ENCODE data around the gene MAN2B2.

MAN2B2 gene

GRCh38 chr4:6550821-6551220 is 24.2 kb upstream of the MAN2B2 start:
- Mint-ChIP-seq H3K36me3 (ENCODE audit: low read depth) (no peaks in the 10 kb centered on the region), H3K4me3 (no peak overlapping the region), H3K9me3 (peaks cover 15% of the 10 kb centered on the region), H3K27ac (no peak overlapping the region), H3K27me3 (peaks cover 17% of the 10 kb centered on the region), H3K4me1 (ENCODE audit: low read depth) (no peaks in the 10 kb centered on the region)
- intact Hi-C loops (cut with micrococcal nuclease), result no loop called here

GRCh38 chr4:6551660-6552059 is 23.3 kb upstream of the MAN2B2 start:
- intact Hi-C loops (cut with micrococcal nuclease), result no loop called here
- Mint-ChIP-seq H3K4me1 (ENCODE audit: low read depth) (no peaks in the 10 kb centered on the region), H3K9me3 (peaks cover 15% of the 10 kb centered on the region), H3K36me3 (ENCODE audit: low read depth) (no peaks in the 10 kb centered on the region), H3K4me3 (no peak overlapping the region), H3K27ac (no peak overlapping the region), H3K27me3 (peaks cover 19% of the 10 kb centered on the region)

- H3K27me3 Mint-ChIP-seq, result peaks cover 27% of the 10 kb centered on the region
- no peaks in the 10 kb centered on the region for H3K4me1 Mint-ChIP-seq (ENCODE audit: low read depth)
These were observed 19.5 kb upstream of the MAN2B2 start for GRCh38 chr4:6555519-6555918.

DNA sequence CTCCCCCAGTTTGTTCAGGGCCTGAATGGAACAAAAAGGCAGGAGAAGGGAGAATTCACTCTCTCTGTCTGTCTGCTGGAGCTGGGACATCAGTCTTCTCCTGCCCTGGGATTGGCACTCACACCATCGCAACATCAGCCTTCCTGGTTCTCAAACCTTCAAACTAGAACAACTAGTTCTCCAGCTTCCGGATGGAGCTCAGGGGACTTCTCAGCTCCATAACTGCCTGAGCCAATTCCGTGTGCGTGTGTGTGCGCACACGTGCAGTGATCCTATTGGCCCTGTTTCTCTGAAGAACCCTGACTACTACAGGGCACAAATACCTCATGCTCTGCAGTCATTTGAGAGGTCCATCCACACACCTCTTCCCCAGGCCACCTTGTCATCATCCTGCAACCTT is 18.7 kb upstream of the MAN2B2 start:
- H3K4me1 Mint-ChIP-seq (ENCODE audit: low read depth), result no peaks in the 10 kb centered on the region
- no peak overlapping the region for H3K4me3 Mint-ChIP-seq
- H3K36me3 Mint-ChIP-seq (ENCODE audit: low read depth), result no peaks in the 10 kb centered on the region
- H3K27me3 Mint-ChIP-seq, result peaks cover 34% of the 10 kb centered on the region
- H3K9me3 Mint-ChIP-seq, result peaks cover 15% of the 10 kb centered on the region
- intact Hi-C loops (cut with micrococcal nuclease), result no loop called here
- H3K27ac Mint-ChIP-seq, result no peak overlapping the region

More at GRCh38 chr4:6555519-6555918, 19.5 kb upstream of the MAN2B2 start:
- Mint-ChIP-seq H3K36me3 (ENCODE audit: low read depth) (no peaks in the 10 kb centered on the region), H3K27ac (no peak overlapping the region), H3K4me3 (no peak overlapping the region), H3K9me3 (peaks cover 15% of the 10 kb centered on the region)
- intact Hi-C loops (cut with micrococcal nuclease), result no loop called here

- Mint-ChIP-seq H3K27me3 (peaks cover 42% of the 10 kb centered on the region), H3K4me3 (no peak overlapping the region), H3K9me3 (peaks cover 6% of the 10 kb centered on the region), H3K27ac (no peak overlapping the region), H3K36me3 (ENCODE audit: low read depth) (no peaks in the 10 kb centered on the region), H3K4me1 (ENCODE audit: low read depth) (no peaks in the 10 kb centered on the region)
- intact Hi-C loops (cut with micrococcal nuclease), result no loop called here
These were observed 17.8 kb upstream of the MAN2B2 start for GRCh38 chr4:6557185-6557584.

DNA sequence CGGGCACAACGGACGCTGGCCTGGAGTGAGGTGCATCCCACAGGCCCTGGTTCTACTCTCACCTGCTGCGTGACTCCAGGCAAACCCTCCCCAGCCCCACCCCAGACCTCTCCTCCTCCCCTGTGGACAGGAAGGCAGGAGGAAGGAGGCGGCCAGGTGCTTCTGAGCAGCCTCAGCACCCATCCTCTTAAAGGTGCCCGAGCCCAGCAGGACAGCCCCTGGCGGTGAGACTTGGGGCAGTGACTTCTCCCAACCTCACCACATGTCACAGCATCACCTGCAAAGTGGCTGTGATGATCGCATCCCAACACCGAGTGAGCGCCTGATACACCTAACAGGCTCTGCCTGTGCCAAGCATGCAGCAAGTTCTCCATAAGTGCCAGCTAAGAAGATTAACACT is 17.1 kb upstream of the MAN2B2 start:
- H3K36me3 Mint-ChIP-seq (ENCODE audit: low read depth), result no peaks in the 10 kb centered on the region
- no peaks in the 10 kb centered on the region for H3K9me3 Mint-ChIP-seq
- intact Hi-C loops (cut with micrococcal nuclease), result no loop called here
- H3K27ac Mint-ChIP-seq, result no peak overlapping the region
- no peaks in the 10 kb centered on the region for H3K4me1 Mint-ChIP-seq (ENCODE audit: low read depth)
- H3K4me3 Mint-ChIP-seq, result no peak overlapping the region
- H3K27me3 Mint-ChIP-seq, result peaks cover 44% of the 10 kb centered on the region

DNA sequence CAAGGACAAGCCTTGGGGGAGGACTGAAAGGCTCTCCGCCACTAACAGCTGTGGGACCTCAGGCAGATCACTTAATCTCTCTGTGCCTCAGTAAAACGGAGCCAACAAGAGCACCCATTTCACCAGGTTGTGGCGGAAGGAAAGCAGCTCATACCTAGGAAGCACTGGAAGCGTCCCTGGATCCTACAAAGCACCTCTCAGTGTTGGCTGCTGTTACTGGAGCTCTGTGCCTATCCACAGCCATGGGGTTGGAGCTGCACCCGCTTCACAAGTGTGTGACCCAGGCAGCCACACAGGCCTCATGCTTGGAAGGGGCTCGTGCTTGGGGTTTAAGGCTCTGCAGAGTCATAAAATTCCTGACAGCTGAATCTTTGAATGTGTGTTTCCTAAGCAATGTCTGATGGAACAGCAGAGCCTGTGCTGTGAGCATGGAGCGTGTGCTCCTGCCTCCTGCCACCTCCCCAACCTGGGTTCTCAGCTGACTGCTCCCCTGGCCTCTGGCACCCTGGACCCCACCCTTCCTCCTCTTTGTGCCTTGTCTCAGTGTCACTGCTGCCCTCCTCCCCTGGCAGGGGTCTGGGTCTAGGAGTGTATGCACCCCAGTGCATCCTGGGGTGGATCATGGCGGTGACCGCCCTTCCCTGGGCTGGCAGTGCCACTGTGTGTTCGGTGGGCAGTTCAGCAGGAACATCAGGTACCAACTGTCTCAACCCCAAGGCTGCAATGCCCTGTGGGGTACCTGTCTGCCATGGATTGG is 14.4 kb upstream of the MAN2B2 start:
- Mint-ChIP-seq H3K4me1 (ENCODE audit: low read depth) (peaks cover 6% of the 10 kb centered on the region), H3K36me3 (ENCODE audit: low read depth) (no peaks in the 10 kb centered on the region), H3K27ac (no peak overlapping the region), H3K27me3 (peaks cover 63% of the 10 kb centered on the region), H3K4me3 (no peak overlapping the region), H3K9me3 (no peaks in the 10 kb centered on the region)
- intact Hi-C loops (cut with micrococcal nuclease), result no loop called here

DNA sequence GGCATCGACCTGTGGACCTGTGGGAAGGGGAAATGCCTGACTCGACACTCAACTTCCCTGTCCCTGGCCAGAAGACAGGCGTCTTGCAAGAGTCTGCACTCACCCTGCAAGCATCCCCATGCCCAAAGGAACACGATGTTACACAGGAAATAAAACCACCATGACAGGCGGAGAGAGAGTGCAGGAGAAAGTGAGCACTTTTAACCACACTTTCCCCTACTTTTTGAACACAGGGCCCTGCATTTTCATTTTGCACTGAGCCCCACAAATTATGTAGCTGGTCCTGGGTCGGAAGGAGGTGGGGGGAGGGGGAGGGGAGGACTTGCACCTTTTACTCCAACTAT is 13.8 kb upstream of the MAN2B2 start:
- Mint-ChIP-seq H3K27me3 (peaks cover 69% of the 10 kb centered on the region), H3K9me3 (no peaks in the 10 kb centered on the region), H3K4me1 (ENCODE audit: low read depth) (peaks cover 6% of the 10 kb centered on the region), H3K27ac (no peak overlapping the region), H3K36me3 (ENCODE audit: low read depth) (no peaks in the 10 kb centered on the region), H3K4me3 (no peak overlapping the region)
- intact Hi-C loops (cut with micrococcal nuclease), result no loop called here

GRCh38 chr4:6561706-6562371 is 13.2 kb upstream of the MAN2B2 start:
- H3K4me1 Mint-ChIP-seq (ENCODE audit: low read depth), result peaks cover 6% of the 10 kb centered on the region
- H3K27me3 Mint-ChIP-seq, result peaks cover 68% of the 10 kb centered on the region
- no peaks in the 10 kb centered on the region for H3K36me3 Mint-ChIP-seq (ENCODE audit: low read depth)
- H3K4me3 Mint-ChIP-seq, result no peak overlapping the region
- no peaks in the 10 kb centered on the region for H3K9me3 Mint-ChIP-seq
- no peak overlapping the region for H3K27ac Mint-ChIP-seq
- intact Hi-C loops (cut with micrococcal nuclease), result no loop called here

DNA sequence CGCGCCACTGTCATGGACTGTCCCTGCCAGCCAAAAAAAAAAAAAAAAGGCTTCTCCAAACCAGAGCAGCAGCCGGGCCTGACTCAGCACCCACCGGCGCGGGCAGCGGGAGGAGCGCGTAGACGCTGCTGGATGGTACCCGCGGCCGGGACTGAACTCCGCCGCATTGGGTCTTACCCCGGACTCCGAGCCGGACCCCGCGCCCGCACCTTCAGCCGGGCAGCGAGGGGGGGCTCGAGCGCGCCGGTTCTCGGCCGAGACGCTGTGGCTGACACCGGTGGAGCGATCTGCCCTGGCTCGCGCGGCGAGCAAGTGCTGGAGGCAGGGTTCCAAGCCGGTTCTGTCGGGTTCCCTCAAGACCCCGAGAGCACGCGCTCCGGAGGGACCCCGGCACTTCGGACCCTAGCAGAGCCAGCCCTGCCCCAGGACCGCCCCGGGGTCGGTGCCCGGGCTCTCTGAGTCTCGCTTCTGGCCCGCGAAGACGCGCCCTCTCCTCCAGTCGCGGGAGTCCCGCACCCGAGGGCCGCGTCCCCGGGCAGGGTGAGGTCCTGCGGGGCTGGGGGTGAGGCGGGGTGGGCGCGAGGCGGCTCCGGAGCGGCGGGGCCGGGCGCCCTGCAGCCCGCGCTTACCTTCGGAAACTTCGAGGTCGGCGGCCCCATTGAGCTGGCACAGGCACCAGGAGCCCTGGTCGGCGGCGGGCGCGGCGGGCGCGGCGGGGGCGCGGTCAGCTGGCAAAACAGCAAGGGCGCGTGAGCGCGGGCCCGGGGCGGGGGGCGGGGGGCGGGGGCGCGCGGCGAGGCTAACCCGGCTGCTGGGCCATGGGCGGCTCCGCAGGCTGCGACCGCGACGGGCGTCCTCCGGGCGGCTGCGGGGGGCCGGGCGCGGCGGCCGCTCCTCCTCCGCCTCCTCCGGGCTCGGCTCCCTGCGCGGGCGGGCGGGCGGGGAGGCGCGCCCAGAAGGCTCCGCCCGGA is 11.8 kb upstream of the MAN2B2 start:
- Mint-ChIP-seq H3K4me3 (no peak overlapping the region), H3K36me3 (ENCODE audit: low read depth) (no peaks in the 10 kb centered on the region), H3K9me3 (no peaks in the 10 kb centered on the region), H3K27me3 (peaks cover 75% of the 10 kb centered on the region), H3K27ac (no peak overlapping the region), H3K4me1 (ENCODE audit: low read depth) (peaks cover 6% of the 10 kb centered on the region)
- intact Hi-C loops (cut with micrococcal nuclease), result no loop called here

DNA sequence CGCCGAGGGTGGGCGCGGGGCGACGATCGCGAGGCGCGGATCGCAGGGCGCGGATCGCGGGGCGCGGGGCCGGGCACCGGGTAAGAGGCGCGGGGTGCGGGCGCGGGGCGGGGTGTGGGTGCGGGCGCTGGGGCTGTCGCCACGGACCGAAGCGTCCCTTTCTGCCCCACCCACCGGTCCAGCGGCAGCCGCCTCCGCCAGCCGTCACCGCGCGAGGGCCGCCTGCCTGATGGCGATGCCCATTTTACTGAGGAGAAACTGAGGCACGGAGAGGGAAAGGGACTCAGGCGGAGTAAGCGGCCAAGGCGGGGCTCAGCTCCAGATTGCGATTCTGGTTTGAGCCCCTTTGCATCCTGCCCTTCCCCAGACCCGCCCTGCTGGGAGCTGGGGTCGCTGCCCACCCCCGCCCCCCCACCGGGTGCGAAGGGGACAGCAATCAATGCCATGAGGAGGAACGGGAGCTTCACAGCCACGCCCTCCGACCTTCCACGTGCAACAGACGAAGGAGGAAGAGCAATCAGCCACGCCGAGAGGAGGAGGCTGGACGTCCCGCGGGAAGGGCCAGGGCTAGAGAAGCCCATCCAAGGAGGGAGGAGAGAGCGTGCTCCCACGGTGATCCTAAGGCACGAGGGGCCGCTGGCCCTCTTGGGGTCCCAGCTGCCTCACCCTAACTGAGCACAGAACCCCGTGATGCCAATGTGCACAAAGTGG is 10.9 kb upstream of the MAN2B2 start:
- Mint-ChIP-seq H3K9me3 (no peaks in the 10 kb centered on the region), H3K27ac (no peak overlapping the region), H3K36me3 (ENCODE audit: low read depth) (no peaks in the 10 kb centered on the region), H3K27me3 (peaks cover 77% of the 10 kb centered on the region), H3K4me1 (ENCODE audit: low read depth) (peaks cover 6% of the 10 kb centered on the region), H3K4me3 (no peak overlapping the region)
- intact Hi-C loops (cut with micrococcal nuclease), result no loop called here

DNA sequence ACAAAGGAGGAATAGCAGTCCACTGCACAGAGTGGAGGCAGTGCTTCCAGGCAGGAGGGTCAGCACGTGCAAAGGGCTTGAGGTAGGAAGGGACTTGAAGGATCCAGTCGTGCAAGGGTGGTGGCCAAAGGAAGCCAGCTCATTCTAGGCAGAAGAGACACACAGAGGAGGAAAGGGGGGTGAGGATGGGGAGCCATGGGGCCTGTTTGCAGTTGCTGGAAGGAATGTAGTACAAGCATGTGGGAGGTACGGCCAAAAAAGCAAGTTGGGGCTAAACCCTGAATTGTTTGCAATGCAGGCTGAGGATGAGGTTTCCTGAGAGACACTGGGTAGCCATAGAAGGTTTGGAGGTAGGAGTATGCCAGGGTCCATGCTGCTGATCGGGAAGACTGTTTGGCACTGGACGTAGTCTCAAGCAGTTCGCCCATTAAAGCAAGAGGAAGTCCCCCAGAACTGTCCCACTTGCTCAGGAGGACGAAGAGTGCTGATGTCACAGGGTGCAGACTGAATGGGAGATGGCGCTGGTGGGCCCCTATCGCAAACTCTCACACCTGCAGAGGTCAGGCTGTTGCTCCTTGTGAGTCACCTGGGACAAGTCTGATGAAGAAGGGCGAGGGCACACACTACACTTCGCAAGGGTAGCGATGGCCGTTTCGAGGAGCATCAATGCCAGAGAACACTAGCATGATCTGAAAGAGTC is 9.1 kb upstream of the MAN2B2 start:
- intact Hi-C loops (cut with micrococcal nuclease), result no loop called here
- Mint-ChIP-seq H3K27ac (no peak overlapping the region), H3K9me3 (no peaks in the 10 kb centered on the region), H3K4me3 (no peak overlapping the region), H3K36me3 (ENCODE audit: low read depth) (no peaks in the 10 kb centered on the region), H3K4me1 (ENCODE audit: low read depth) (peaks cover 6% of the 10 kb centered on the region), H3K27me3 (peaks cover 70% of the 10 kb centered on the region)

Measured in dendritic cell treated with granulocyte-macrophage colony-stimulating factor and Interleukin-4, amounts not matched to agents 40 ng/mL and 50 ng/mL, for 4 days (primary cell).